Neural crest cell (in vitro differentiated cells): ENCODE results near the gene MRPL11. TPM values are rescaled to one million over a fixed set of nuclear protein-coding genes. Genes with fewer than 3 reads are reported as not detected.
"Not testable (repeated sequence)": the region's sequence is repeated elsewhere in the genome, so short reads cannot be mapped to it uniquely, and the experiment has no call there.

Source experiments
- DNase-seq: peaks from one replicate; pipeline ENCODE4 v3.0.0; 2021; ENCODE audit warnings: low read depth, mixed read lengths, low spot score
- H3K27ac Mint-ChIP-seq: one replicate; pipeline ENCODE4 v1.8.0; 2021; ENCODE audit warnings: mild to moderate bottlenecking, mixed read lengths; ENCODE audit not compliant: unreplicated experiment
- H3K27me3 Mint-ChIP-seq: 2 replicates; pipeline ENCODE4 v1.8.0; 2021; ENCODE audit warnings: low read depth, mild to moderate bottlenecking, mixed read lengths
- H3K36me3 Mint-ChIP-seq: 2 replicates; pipeline ENCODE4 v1.8.0; 2021; ENCODE audit warnings: low read depth, mild to moderate bottlenecking, mixed read lengths
- H3K4me1 Mint-ChIP-seq: 2 replicates; pipeline ENCODE4 v1.8.0; 2021; ENCODE audit warnings: mixed read lengths
- H3K4me3 Mint-ChIP-seq: one replicate; pipeline ENCODE4 v1.8.0; 2021; ENCODE audit warnings: mild to moderate bottlenecking, mixed read lengths
- H3K9me3 Mint-ChIP-seq: 2 replicates; pipeline ENCODE4 v1.8.0; 2021; ENCODE audit warnings: mixed read lengths
- CTCF ChIP-seq: fragments of 200-600 bp; sonication (generic); conservative IDR thresholded peaks from 2 replicates; pipeline ENCODE4 v1.5.0; 2021; ENCODE audit warnings: antibody characterized with exemption, mild to moderate bottlenecking
- total RNA-seq: library from RNA; stranded (reverse); gene quantifications from 2 replicates; pipeline ENCODE4 v1.2.1, GENCODE V29; 2021

The MRPL11 gene
- total RNA-seq, 1 donor from 2014 or later: 91.4 TPM

- Mint-ChIP-seq H3K9me3 (peaks cover 3% of the 10 kb centered on the region), H3K36me3 (no peaks in the 10 kb centered on the region)
- no peak for DNase-seq
These were observed 607 bp downstream of the MRPL11 start for GRCh38 chr11:66437979-66438503.

GRCh38 chr11:66432597-66432996 lies 6.1 kb downstream of the MRPL11 start:
- H3K27me3 Mint-ChIP-seq: no peaks in the 10 kb centered on the region
- peak overlapping the region; percentile 27 for H3K27ac Mint-ChIP-seq

More at GRCh38 chr11:66437979-66438503, 607 bp downstream of the MRPL11 start:
- TF ChIP-seq CTCF: no peak
- Mint-ChIP-seq H3K27ac (peak overlapping the region; percentile 100), H3K4me3 (peak overlapping the region; percentile 98), H3K4me1 (peaks cover 18% of the 10 kb centered on the region), H3K27me3 (peaks cover 14% of the 10 kb centered on the region)

GRCh38 chr11:66431871-66432329 lies 6.7 kb downstream of the MRPL11 start:
- not testable (repeated sequence) for DNase-seq, H3K36me3 Mint-ChIP-seq, H3K27me3 Mint-ChIP-seq, H3K4me1 Mint-ChIP-seq, H3K27ac Mint-ChIP-seq, H3K4me3 Mint-ChIP-seq, H3K9me3 Mint-ChIP-seq

More at GRCh38 chr11:66432597-66432996, 6.1 kb downstream of the MRPL11 start:
- no peak for DNase-seq
- no peak overlapping the region for H3K4me3 Mint-ChIP-seq
- peaks cover 4% of the 10 kb centered on the region for H3K4me1 Mint-ChIP-seq
- no peak for TF ChIP-seq CTCF
- H3K36me3 Mint-ChIP-seq: no peaks in the 10 kb centered on the region
- H3K9me3 Mint-ChIP-seq: no peaks in the 10 kb centered on the region

- H3K9me3 Mint-ChIP-seq, DNase-seq, H3K4me1 Mint-ChIP-seq, H3K4me3 Mint-ChIP-seq, H3K36me3 Mint-ChIP-seq, H3K27me3 Mint-ChIP-seq: not testable (repeated sequence)
- peak overlapping the region; percentile 38 for H3K27ac Mint-ChIP-seq
These were observed 7.4 kb downstream of the MRPL11 start for GRCh38 chr11:66431287-66431686.

- Mint-ChIP-seq H3K4me1 (no peaks in the 10 kb centered on the region), H3K27ac (no peak overlapping the region), H3K27me3 (no peaks in the 10 kb centered on the region), H3K9me3 (no peaks in the 10 kb centered on the region), H3K4me3 (peak overlapping the region; percentile 13), H3K36me3 (no peaks in the 10 kb centered on the region)
- peak; percentile 82 for DNase-seq
- TF ChIP-seq CTCF: peak; percentile 86
These were observed 8.6 kb downstream of the MRPL11 start for GRCh38 chr11:66429983-66430602.

GRCh38 chr11:66428933-66429332 lies 9.7 kb downstream of the MRPL11 start:
- Mint-ChIP-seq H3K4me3 (no peak overlapping the region), H3K9me3 (no peaks in the 10 kb centered on the region)

More at GRCh38 chr11:66428933-66429332, 9.7 kb downstream of the MRPL11 start:
- Mint-ChIP-seq H3K36me3 (no peaks in the 10 kb centered on the region), H3K4me1 (no peaks in the 10 kb centered on the region), H3K27me3 (no peaks in the 10 kb centered on the region), H3K27ac (no peak overlapping the region)
- DNase-seq: no peak
- TF ChIP-seq CTCF: no peak
